H1 (cell line): ENCODE measurements around the gene LY6G5C. TPM values are rescaled to one million over a fixed set of nuclear protein-coding genes. Genes with fewer than 3 reads are reported as not detected.
A peak's percentile ranks its signal among the peaks of the same experiment; 100 is the strongest.

Source experiments
- CTCF ChIA-PET: fragments of 300-600 bp; sonication (Branson Sonifier 250); formaldehyde crosslinking; loops from one replicate; lab custom pipeline; 2021; ENCODE audit not compliant: partially characterized antibody; lab: Charles Lee
- POLR2A ChIA-PET: fragments of 300-600 bp; sonication (Branson Sonifier 250); formaldehyde crosslinking; loops from one replicate; lab custom pipeline; 2021; ENCODE audit warnings: inconsistent platforms; ENCODE audit not compliant: partially characterized antibody; lab: Charles Lee
- DNase-seq, 2 experiments: peaks; one replicate each; pipeline versions ENCODE4 v3.0.0 to v3.0.0-alpha.2; 2010 to 2022; ENCODE audit warnings: low spot score in 2 of 2, low read depth in 1 of 2, mixed read lengths in 1 of 2
- FAIRE-seq: peaks from 2 replicates; lab custom pipeline; 2011; peaks lifted over from hg19 to GRCh38; lab: Jason Lieb, UNC
- H2AFZ ChIP-seq: 2 replicates; pipeline ENCODE4 v1.8.1; 2012; ENCODE audit warnings: low read length, inconsistent platforms
- H2AK5ac ChIP-seq: 2 replicates; pipeline ENCODE4 v1.6.1; 2013; ENCODE audit warnings: low read depth, low read length
- H2BK120ac ChIP-seq: replicated peaks from 2 replicates; pipeline ENCODE3; 2013; ENCODE audit warnings: low read depth, low read length, inconsistent platforms
- H2BK12ac ChIP-seq: 2 replicates; pipeline ENCODE4 v1.6.1; 2013; ENCODE audit warnings: low read depth, low read length
- H2BK15ac ChIP-seq: 2 replicates; pipeline ENCODE4 v1.6.1; 2013; ENCODE audit warnings: low read length
- H2BK20ac ChIP-seq: 2 replicates; pipeline ENCODE4 v1.6.1; 2013; ENCODE audit warnings: low read length
- H2BK5ac ChIP-seq: 2 replicates; pipeline ENCODE4 v1.6.1; 2013; ENCODE audit warnings: low read depth, low read length
- H3K14ac ChIP-seq: 2 replicates; pipeline ENCODE4 v1.6.1; 2013; ENCODE audit warnings: inconsistent platforms; ENCODE audit not compliant: insufficient read length
- H3K18ac ChIP-seq: 2 replicates; pipeline ENCODE4 v1.6.1; 2013; ENCODE audit warnings: low read length; ENCODE audit errors: extremely low read depth
- H3K23ac ChIP-seq: 2 replicates; pipeline ENCODE4 v1.6.1; 2013; ENCODE audit warnings: inconsistent platforms; ENCODE audit not compliant: insufficient read length
- H3K23me2 ChIP-seq: 2 replicates; pipeline ENCODE4 v1.6.1; 2013; ENCODE audit warnings: low read depth, low read length
- H3K27ac ChIP-seq: 2 replicates; pipeline ENCODE4 v1.6.1; 2011; ENCODE audit warnings: low read depth, low read length, inconsistent platforms
- H3K27me3 ChIP-seq, 4 experiments: replicated peaks in 1 of 4; 1 replicate in 1 of 4; 2 replicates in 3 of 4; pipeline versions ENCODE4 v1.6.1 to v1.8.1; 2011 to 2013; ENCODE audit warnings: low read length in 3 of 4, mild to moderate bottlenecking in 3 of 4, inconsistent platforms in 2 of 4, mixed read lengths in 2 of 4, moderate library complexity in 1 of 4; ENCODE audit not compliant: control insufficient read depth in 3 of 4, insufficient read depth in 3 of 4; ENCODE audit errors: extremely low read depth in 1 of 4
- H3K36me3 ChIP-seq, 4 experiments: 2 replicates each; pipeline versions ENCODE4 v1.6.1 to v1.8.1; 2011 to 2013; ENCODE audit warnings: mild to moderate bottlenecking in 4 of 4, low read length in 3 of 4, moderate library complexity in 2 of 4, control low read depth in 1 of 4, inconsistent platforms in 1 of 4; ENCODE audit not compliant: insufficient read depth in 4 of 4, control insufficient read depth in 2 of 4
- H3K4ac ChIP-seq: replicated peaks from 2 replicates; pipeline ENCODE3; 2013; ENCODE audit warnings: low read length, low read depth, mixed read lengths, inconsistent platforms; ENCODE audit not compliant: insufficient read length
- H3K4me1 ChIP-seq, 4 experiments: replicated peaks in 1 of 4; 1 replicate in 1 of 4; 2 replicates in 3 of 4; pipeline versions ENCODE4 v1.6.1 to v1.8.1; 2011 to 2013; ENCODE audit warnings: low read length in 3 of 4, inconsistent platforms in 2 of 4, mixed read lengths in 1 of 4; ENCODE audit not compliant: insufficient read depth in 4 of 4, control insufficient read depth in 3 of 4
- H3K4me2 ChIP-seq, 2 experiments: 2 replicates each; pipeline versions ENCODE4 v1.6.1 to v1.8.1; 2011 to 2013; ENCODE audit warnings: low read depth in 2 of 2, low read length in 2 of 2, control low read depth in 1 of 2, inconsistent platforms in 1 of 2, mild to moderate bottlenecking in 1 of 2; ENCODE audit not compliant: insufficient read depth in 1 of 2
- H3K4me3 ChIP-seq, 4 experiments: fragments of 200-600, 300-600 bp in 1 of 4; sonication (generic), shearing (Covaris generic), sonication (Bioruptor Twin) in 1 of 4; 2 replicates each; pipeline versions ENCODE4 v1.5.1 to v1.8.1; 2011 to 2016; ENCODE audit warnings: low read length in 4 of 4, low read depth in 3 of 4, control low read depth in 2 of 4, inconsistent platforms in 2 of 4, mild to moderate bottlenecking in 2 of 4, mixed read lengths in 1 of 4, moderate library complexity in 1 of 4; ENCODE audit not compliant: insufficient read depth in 2 of 4; ENCODE audit errors: extremely low read depth in 1 of 4
- H3K56ac ChIP-seq: replicated peaks from 2 replicates; pipeline ENCODE3; 2013; ENCODE audit warnings: low read depth, mild to moderate bottlenecking, mixed read lengths, low read length, inconsistent platforms; ENCODE audit not compliant: insufficient read length
- H3K79me1 ChIP-seq: 2 replicates; pipeline ENCODE4 v1.6.1; 2013; ENCODE audit warnings: low read depth, low read length, control low read depth
- H3K79me2 ChIP-seq, 2 experiments: 2 replicates each; pipeline versions ENCODE4 v1.6.1 to v1.8.1; 2012 to 2013; ENCODE audit warnings: low read length in 2 of 2, mild to moderate bottlenecking in 2 of 2, inconsistent platforms in 1 of 2; ENCODE audit not compliant: insufficient read depth in 2 of 2, control insufficient read depth in 1 of 2
- H3K9ac ChIP-seq, 4 experiments: replicated peaks in 1 of 4; 1 replicate in 1 of 4; 2 replicates in 3 of 4; pipeline versions ENCODE4 v1.6.1 to v1.8.1; 2011 to 2013; ENCODE audit warnings: low read depth in 3 of 4, low read length in 3 of 4, control low read depth in 2 of 4, mild to moderate bottlenecking in 2 of 4, moderate library complexity in 2 of 4, inconsistent platforms in 1 of 4; ENCODE audit errors: extremely low read depth in 1 of 4
- H3K9me3 ChIP-seq, 2 experiments: 2 replicates each; pipeline versions ENCODE4 v1.6.1 to v1.8.1; 2012 to 2013; ENCODE audit warnings: mild to moderate bottlenecking in 2 of 2, moderate library complexity in 2 of 2, control low read depth in 1 of 2, inconsistent platforms in 1 of 2, low read depth in 1 of 2, low read length in 1 of 2, mixed read lengths in 1 of 2; ENCODE audit not compliant: insufficient read depth in 2 of 2
- H4K20me1 ChIP-seq, 2 experiments: replicated peaks in 1 of 2; 2 replicates each; pipeline versions ENCODE3 to v1.8.1; 2011 to 2013; ENCODE audit warnings: inconsistent platforms in 2 of 2, low read length in 2 of 2, mild to moderate bottlenecking in 1 of 2; ENCODE audit not compliant: insufficient read depth in 2 of 2, control insufficient read depth in 1 of 2
- H4K5ac ChIP-seq: 2 replicates; pipeline ENCODE4 v1.6.1; 2013; ENCODE audit warnings: low read length, low read depth, mixed read lengths, inconsistent platforms; ENCODE audit not compliant: insufficient read length
- H4K8ac ChIP-seq: 2 replicates; pipeline ENCODE4 v1.8.0; 2013; ENCODE audit warnings: mild to moderate bottlenecking, moderate library complexity, low read length, inconsistent platforms; ENCODE audit not compliant: insufficient read depth; ENCODE audit errors: extremely low read depth
- H4K91ac ChIP-seq: replicated peaks from 2 replicates; pipeline ENCODE3; 2013; ENCODE audit warnings: low read length, mixed read lengths, inconsistent platforms; ENCODE audit not compliant: insufficient read length
- HDAC2 ChIP-seq, 2 experiments: fragments of 300-600 bp in 1 of 2; sonication (generic) in 1 of 2; IDR thresholded peaks; 2 replicates each; pipeline ENCODE4 v1.6.1; 2011 to 2012; ENCODE audit warnings: low read depth in 2 of 2, low read length in 2 of 2, mild to moderate bottlenecking in 2 of 2, moderate library complexity in 2 of 2, borderline replicate concordance in 1 of 2, inconsistent platforms in 1 of 2
- SIN3A ChIP-seq, 2 experiments: IDR thresholded peaks in 1 of 2; conservative IDR thresholded peaks in 1 of 2; 2 replicates each; pipeline ENCODE4 v1.6.1; 2011 to 2012; ENCODE audit warnings: low read length in 2 of 2, improper control_type of control experiment in 1 of 2, low read depth in 1 of 2, mild to moderate bottlenecking in 1 of 2
- WGBS, 2 experiments: shearing (Covaris generic) in 1 of 2; methylation state at CpG; one replicate each; pipeline versions ENCODE4 v1.1.6 to v1.1.7; 2013 to 2015; ENCODE audit warnings: low lambda C conversion rate in 2 of 2, mixed read lengths in 2 of 2, inconsistent platforms in 1 of 2, low coverage in 1 of 2, missing lambda C conversion rate in 1 of 2; ENCODE audit not compliant: insufficient replicate concordance in 2 of 2, insufficient coverage in 1 of 2, insufficient read length in 1 of 2; ENCODE audit errors: extremely low coverage in 1 of 2, missing lambda C conversion rate in 1 of 2; 5-methylcytosine and 5-hydroxymethylcytosine counted together
- polyA plus RNA-seq, 7 experiments: library from polyadenylated mRNA; depleted of rRNA in 3 of 7; stranded (reverse) in 5 of 7; unstranded in 2 of 7; fragments of >200 nt in 5 of 7; fragments of 200-250 nt in 2 of 7; gene quantifications; 1 replicate in 5 of 7; 2 replicates in 1 of 7; 4 replicates in 1 of 7; pipeline versions ENCODE4 v1.2.1 to v1.2.3, GENCODE V29; 2011 to 2013; ENCODE audit warnings: missing spikeins in 2 of 7, mixed read lengths in 2 of 7
- total RNA-seq: library from RNA; stranded (reverse); fragmentation: NEBNext Ultra II Directional; extraction: Animal tissue kit (Norgen Biotek cat#: 25700); gene quantifications from 2 replicates; pipeline ENCODE4 v1.2.1, GENCODE V29; 2021

Gene LY6G5C
- total and polyA plus RNA-seq, 2 of the 8 experiments (the other 6 are each of a cell fraction or from before 2014, with no cell fraction given) = 1.1 to 1.8 TPM

DNA sequence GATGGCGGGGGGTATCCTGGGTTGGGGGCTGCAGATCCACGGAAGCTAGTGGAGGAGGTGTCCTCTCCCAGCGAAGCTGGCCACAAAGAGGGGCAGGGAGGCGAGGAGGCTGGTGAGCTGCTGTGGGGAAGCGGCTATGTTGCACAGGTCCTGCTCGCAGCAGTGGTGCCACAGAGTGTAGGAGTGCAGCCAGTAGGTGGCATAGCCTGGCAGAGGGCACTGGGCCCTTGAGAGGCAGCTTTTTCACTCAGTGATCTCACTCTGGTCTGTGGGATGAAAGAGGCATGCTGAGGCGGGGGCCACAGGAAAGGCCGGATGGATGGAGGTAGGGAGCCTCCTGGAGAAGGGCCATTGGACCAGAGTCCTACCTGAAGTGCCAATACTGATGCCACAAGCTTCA lies 31.4 kb upstream of the LY6G5C start:
- 89% methylated on average over 7 of the region's 8 CpGs; no CpG with 5 or more reads in 1 of the 2 experiments for WGBS, 2 experiments
- peaks cover 11 to 18% (median 13%) of the 10 kb centered on the region in 4 experiments for H3K4me1 ChIP-seq
- H2BK20ac ChIP-seq = no peak overlapping the region
- no peak overlapping the region for H3K27ac ChIP-seq
- H3K18ac ChIP-seq = no peak overlapping the region
- peak overlapping the region; percentile 33; the same call in 1 of the 2 replicates for H2AK5ac ChIP-seq
- H3K4ac ChIP-seq = no peak overlapping the region
- no peaks in the 10 kb centered on the region for H3K9me3 ChIP-seq
- CTCF ChIA-PET = interaction anchor here (1.0 to 5.7 kb wide), 10 partner anchors 12 to 96 kb away, joined by 3 to 39 read pairs (median 6); partner anchors contain the start of genes CLIC1, DDAH2 and MPIG6B
- H3K23ac ChIP-seq = no peak overlapping the region
- no peaks in the 10 kb centered on the region for H3K79me1 ChIP-seq
- H3K4me2 ChIP-seq = no peak overlapping the region
- no peak overlapping the region for H3K14ac ChIP-seq
- H4K91ac ChIP-seq = peak overlapping the region; percentile 39
- H2BK12ac ChIP-seq = 0 out of 2 replicates have a peak overlapping the region, but pooled peaks have one; percentile 50
- no peak overlapping the region for H2AFZ ChIP-seq
- H4K5ac ChIP-seq = no peak overlapping the region
- DNase-seq (no peak), FAIRE-seq (no peak)
- no peaks in the 10 kb centered on the region for H3K36me3 ChIP-seq
- H2BK120ac ChIP-seq = no peak overlapping the region
- H3K9ac ChIP-seq = no peak overlapping the region
- H3K79me2 ChIP-seq = no peaks in the 10 kb centered on the region
- POLR2A ChIA-PET = interaction anchor here (1.2 to 3.4 kb wide), 6 partner anchors 8 to 126 kb away, joined by 3 to 22 read pairs (median 4); partner anchors contain the start of genes ABHD16A and MPIG6B
- peaks cover 3% of the 10 kb centered on the region; the same call in 1 of the 2 replicates for H3K23me2 ChIP-seq
- peak overlapping the region; percentile 47; the same call in 1 of the 2 replicates for H4K8ac ChIP-seq
- no peaks in the 10 kb centered on the region; a peak in 1 of 7 replicates for H3K27me3 ChIP-seq
- no peaks in the 10 kb centered on the region for H4K20me1 ChIP-seq
- no peak overlapping the region for H3K4me3 ChIP-seq
- peak overlapping the region; percentile 46; the same call in 1 of the 2 replicates for H2BK15ac ChIP-seq
- H3K56ac ChIP-seq = no peak overlapping the region
- H2BK5ac ChIP-seq = no peak overlapping the region
- TF ChIP-seq SIN3A (conservative IDR thresholded peaks at IDR 0.05 in 1 of 2, IDR thresholded peaks at IDR 0.05 in 1 of 2; ENCODE audit: low read depth in 1 of 2, low read length in 2 of 2) (no peak), HDAC2 (IDR thresholded peaks at IDR 0.05; ENCODE audit: borderline replicate concordance in 1 of 2, low read depth in 2 of 2, low read length in 2 of 2) (no peak)
